Effector CD8-positive, alpha-beta T cell (primary cell): ENCODE data around the gene C1orf210.

Experiments
- DNase-seq: peaks from one replicate; lab custom pipeline; 2025; lab: John Stamatoyannopoulos, UW

The C1orf210 gene

GRCh38 chr1:43312663-43313515 lies 27.5 kb upstream of the C1orf210 start:
- no peak for DNase-seq

GRCh38 chr1:43312212-43312623 lies 26.8 kb upstream of the C1orf210 start:
- no peak for DNase-seq

GRCh38 chr1:43311521-43311920 lies 26.1 kb upstream of the C1orf210 start:
- DNase-seq = no peak

DNA sequence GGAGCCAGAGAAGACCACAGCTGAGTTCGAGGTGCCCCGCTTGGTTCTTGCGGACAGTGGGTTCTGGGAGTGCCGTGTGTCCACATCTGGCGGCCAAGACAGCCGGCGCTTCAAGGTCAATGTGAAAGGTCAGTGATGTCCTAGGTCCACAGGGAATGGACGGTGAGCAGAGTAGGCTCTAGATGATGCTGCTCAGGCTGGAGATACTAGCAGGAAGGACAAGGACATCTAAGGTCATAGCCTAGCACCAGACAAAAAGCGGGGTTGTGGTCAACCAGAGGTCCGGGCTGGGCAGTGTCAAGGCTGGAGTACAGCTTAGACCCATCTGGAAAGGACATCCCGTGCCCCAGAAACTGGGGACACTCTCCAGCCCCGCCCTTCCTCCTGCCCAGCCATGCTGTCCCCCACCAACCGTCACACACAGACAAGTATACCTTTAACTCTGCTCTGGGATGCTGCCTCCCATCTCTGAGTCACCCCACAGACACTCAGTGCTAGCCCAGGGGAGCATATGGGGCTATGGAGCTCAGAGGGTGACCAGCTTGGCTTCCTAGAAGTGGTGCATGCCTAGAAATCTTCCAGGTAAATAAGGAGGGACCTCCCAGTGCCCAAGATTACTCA lies 24.1 kb upstream of the C1orf210 start:
- DNase-seq = no peak

DNA sequence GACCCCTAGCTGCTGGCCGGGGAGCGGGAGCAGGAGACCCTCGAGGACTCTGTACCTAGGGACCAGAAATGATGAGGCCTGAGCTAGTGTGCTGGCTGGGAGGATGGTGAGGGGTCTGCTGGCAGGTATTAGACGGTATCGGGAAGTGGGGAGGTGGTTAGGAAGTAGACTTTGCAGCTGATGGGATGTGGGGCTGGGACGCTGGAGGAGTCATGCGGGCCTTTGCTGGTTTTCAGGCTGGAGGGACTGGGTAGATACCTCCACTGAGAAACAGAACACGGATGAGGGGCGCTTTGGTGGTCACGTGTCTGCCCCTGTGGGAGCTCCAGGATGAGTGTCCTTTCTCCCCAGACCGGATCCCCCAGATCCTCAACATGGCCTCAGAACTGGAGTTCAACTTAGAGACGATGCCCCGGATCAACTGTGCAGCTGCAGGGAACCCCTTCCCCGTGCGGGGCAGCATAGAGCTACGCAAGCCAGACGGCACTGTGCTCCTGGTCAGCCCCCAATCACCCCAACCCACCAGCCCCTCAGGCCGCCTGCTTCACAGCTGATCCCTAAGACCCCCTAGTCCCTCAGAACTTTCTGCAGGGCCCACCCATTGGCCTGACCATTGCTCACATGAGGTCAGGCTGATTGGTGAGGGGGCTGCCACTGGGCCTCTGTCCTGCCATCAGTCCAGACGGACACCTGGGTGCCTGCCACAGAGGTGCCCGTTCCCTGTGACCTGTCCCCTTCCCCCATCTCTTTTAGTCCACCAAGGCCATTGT lies 23.4 kb upstream of the C1orf210 start:
- no peak for DNase-seq

GRCh38 chr1:43307458-43308158 lies 22.2 kb upstream of the C1orf210 start:
- no peak for DNase-seq

DNA sequence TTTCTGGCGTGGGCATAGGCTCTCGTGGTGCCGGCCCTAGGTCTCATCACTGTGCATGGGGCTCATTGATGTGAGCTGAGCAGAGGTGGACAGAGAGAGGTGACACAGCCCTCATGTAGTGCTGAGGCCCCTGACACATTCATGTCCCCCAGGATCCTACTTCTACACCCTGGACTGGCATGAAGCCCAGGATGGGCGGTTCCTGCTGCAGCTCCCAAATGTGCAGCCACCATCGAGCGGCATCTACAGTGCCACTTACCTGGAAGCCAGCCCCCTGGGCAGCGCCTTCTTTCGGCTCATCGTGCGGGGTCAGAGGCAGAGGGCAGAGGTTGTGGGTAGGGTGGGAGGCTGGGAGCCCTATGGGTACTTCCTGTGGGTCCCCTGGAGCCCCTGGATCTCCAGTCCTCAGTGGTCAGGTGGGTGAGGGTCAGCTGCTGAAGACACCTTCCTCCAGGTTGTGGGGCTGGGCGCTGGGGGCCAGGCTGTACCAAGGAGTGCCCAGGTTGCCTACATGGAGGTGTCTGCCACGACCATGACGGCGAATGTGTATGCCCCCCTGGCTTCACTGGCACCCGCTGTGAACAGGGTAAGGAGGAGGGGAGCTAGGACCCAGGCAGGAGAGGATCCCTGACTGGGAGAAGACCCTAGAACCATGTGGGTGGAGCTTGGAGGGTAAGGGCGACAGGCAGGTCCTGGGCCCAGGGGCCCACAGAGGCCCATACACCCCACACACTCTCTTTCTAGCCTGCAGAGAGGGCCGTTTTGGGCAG lies 21.5 kb upstream of the C1orf210 start:
- no peak for DNase-seq

DNA sequence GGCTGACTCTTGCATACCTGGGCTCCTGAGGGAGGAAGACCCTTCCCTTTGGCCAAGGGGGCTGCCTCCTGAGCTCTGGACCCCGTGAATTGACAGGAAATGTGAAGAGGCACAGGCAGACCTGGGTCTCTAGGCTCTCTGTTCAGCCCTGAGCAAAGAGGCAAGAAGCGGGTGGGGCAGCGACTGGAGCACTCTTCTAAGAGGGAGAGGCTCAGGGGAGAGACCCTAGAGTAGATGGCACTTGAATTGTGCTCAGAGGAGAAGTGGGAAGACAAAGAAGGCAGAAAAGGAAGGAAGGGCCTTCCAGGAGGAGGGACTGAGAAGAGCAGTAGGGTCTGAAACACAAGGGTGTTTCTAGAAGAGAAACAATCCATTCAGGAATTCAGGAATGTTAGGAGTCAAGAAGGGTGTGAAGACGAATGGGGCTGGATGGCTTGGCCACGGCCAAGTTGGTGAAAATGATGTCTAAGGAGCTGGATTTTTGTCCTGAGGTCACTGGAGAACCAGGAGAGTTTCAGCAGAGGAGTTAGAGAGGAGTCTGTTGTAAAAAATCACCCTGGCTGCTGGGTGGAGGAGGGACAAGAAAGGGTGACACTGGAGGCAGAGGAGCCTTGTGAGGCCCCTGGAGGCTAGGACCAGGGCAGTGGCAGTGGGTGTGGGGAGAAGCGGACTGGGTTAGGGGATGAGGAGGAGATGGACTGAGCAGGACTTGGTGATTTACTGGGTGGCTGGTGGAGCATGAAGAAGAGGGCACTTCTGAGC lies 20.7 kb upstream of the C1orf210 start:
- DNase-seq = no peak

DNA sequence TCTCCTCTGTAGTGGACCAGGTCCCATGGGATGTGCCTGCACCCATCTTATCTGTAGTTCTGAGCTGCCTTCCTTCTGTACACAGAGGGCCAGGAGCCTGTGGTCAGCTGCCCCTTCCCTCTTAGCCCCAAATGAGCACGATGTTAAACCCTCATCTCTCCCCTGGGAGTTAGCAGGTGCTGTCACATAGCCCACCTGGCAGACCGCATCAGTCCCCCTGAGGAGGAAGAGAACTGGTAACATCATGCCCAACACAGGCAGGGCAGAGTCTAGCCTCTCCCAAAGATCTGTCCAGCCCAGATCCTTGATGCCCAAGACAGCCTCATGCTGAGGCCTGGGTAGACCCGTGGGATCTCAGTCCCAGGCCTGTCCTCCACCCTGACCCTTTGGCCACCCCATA lies 20.1 kb upstream of the C1orf210 start:
- no peak for DNase-seq

- DNase-seq = no peak
Observed at GRCh38 chr1:43304771-43305300, 19.5 kb upstream of the C1orf210 start.

DNA sequence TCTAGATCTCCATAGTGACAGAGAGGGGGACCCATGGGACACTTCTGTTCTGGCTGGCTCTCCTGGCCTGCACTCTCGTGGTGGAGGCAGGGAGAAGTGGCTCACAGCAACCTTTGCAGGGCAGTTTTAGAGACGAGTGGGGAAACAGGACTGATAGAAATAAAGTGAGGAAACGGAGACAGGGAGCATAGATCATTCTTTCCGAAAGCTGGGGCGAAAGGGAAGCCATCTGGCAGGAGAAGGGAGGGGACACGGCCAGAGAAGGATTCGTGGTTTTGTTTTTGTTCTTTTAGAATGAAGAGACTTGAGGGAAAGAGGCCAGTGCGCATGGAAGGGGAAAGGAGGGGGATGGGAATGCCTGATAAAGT lies 18.9 kb upstream of the C1orf210 start:
- DNase-seq = no peak

GRCh38 chr1:43303471-43304313 lies 18.3 kb upstream of the C1orf210 start:
- no peak for DNase-seq

DNA sequence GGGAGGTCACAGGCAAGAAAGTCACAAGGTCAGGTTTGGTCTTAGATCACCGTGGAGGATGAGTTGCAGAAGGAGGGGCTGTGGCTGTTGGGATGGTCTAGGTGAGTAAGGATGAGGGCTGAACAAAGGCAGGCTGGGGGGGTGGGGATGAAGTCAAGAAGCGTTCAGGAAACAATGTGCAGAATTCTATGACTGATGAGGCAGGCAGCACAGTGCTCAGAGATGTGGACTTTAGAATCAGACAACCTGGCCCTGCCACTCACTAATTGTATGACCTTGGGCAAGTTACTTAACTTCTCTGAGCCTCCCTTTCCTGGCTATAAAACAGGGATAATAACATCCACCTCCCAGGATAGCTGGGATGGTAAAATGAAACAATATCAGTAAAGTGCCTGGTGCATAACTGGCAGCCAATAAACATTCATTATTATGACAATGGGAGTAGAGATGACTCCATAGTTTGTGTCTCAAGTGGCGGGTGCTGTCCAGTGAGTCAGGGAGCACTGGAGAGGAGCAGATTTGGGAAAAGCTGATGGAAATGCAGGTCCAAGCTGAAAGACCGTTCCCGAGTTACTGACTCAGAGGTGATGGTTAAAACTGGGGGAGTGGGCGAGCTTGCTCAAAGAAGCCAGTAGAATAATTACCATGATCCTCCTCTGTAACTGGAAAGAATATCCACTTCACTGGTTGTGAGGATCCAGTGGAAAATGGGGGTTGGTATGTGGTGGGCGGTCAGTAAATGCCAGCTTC lies 17.5 kb upstream of the C1orf210 start:
- no peak for DNase-seq

DNA sequence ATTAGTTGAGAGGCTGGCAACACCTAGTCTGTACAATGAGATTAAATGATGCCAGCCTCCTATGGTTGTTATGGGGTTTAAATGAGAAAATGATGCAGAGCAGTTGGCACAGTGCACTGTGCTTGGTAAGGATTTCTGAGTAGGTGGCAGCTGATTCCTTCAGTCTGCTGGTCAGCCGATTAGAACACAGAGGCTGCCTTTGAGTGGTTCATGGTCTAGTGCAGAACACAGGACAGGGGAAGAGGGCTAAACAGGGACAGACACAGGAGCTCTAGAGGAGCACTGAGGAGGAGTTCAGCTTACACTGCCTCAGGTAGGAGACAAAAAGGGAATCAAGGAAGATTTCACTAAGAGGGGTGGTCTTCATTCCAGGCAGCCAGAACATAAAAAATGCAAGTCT lies 16.8 kb upstream of the C1orf210 start:
- DNase-seq = no peak

DNA sequence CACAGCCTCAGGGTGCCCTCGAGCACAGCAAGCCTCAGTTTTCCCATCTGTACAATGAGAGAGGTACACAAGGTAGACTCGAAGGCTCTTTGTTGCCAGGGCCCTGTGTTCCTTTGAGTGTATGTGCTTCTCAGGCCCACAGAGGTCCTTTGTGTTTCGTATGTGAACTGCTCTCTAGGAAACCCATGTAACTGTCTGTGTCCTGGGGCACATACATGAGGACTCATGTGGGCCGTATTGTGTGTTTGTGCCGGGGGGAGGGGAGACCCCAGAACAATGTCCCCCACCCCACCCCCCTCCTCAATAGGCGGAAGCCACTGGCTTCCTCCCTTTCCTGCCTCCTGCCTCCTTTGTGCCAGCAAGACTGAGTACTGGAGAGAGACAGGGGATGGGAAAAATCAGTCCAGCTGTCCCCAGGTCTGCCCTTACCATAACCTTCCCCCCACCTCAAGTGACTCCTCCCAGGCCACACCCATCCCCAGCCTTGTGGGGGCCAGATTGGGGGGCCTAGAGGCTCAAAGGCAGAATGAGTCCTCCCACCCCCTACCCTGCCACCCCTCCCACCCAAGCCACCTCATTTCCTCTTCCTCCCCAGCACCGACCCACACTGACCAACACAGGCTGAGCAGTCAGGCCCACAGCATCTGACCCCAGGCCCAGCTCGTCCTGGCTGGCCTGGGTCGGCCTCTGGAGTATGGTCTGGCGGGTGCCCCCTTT lies 15.2 kb upstream of the C1orf210 start, which contains the start of gene TIE1:
Gene TIE1 (plus strand): TSS at position 605 of the 717 bp plus-strand sequence. CDS start 90 bp downstream, at position 695.
- DNase-seq = no peak

DNA sequence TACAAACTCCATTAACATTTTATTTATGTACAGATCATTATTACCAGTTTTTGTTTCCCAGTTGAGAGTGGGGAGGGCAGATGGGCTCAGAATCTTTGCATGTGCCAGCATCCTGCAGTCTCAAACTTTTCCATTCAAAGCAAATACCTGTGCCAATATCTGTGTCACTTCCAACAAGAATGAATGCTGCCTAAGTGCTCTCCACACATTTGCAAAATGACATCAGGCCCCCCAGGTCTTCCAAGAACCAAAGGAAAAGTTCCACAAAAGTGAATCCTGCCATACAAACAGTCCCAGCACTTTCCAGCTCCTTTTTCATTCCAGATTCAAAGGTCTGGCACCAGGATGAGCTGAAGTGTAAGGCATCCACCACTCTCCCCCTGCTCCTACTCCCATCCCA lies 13.7 kb upstream of the C1orf210 start:
- DNase-seq = no peak

- no peak for DNase-seq
Observed at GRCh38 chr1:43298055-43298454, 12.7 kb upstream of the C1orf210 start.

GRCh38 chr1:43296207-43296606 lies 10.8 kb upstream of the C1orf210 start:
- DNase-seq = no peak
